Progenitor cell of endocrine pancreas (in vitro differentiated cells): ENCODE measurements around the gene DCLRE1B. TPM values are rescaled to one million over a fixed set of nuclear protein-coding genes. Genes with fewer than 3 reads are reported as not detected.

Experiments
- DNase-seq: peaks from one replicate; pipeline ENCODE4 v3.0.0; 2021; ENCODE audit warnings: low spot score; ENCODE audit not compliant: unreplicated experiment
- H3K27ac Mint-ChIP-seq: 2 replicates; pipeline ENCODE4 v1.8.0; 2021; ENCODE audit warnings: mild to moderate bottlenecking, moderate library complexity, mixed read lengths
- H3K27me3 Mint-ChIP-seq: 2 replicates; pipeline ENCODE4 v1.8.0; 2021; ENCODE audit warnings: mixed read lengths
- H3K36me3 Mint-ChIP-seq: 2 replicates; pipeline ENCODE4 v1.8.0; 2022; ENCODE audit warnings: mixed read lengths; ENCODE audit not compliant: insufficient read depth
- H3K4me1 Mint-ChIP-seq: 2 replicates; pipeline ENCODE4 v1.8.0; 2021; ENCODE audit warnings: low read depth, mixed read lengths
- H3K4me3 Mint-ChIP-seq: 2 replicates; pipeline ENCODE4 v1.8.0; 2021; ENCODE audit warnings: low read depth, mild to moderate bottlenecking, moderate library complexity, mixed read lengths
- H3K9me3 Mint-ChIP-seq: 2 replicates; pipeline ENCODE4 v1.8.0; 2021; ENCODE audit warnings: low read depth, mixed read lengths
- CTCF ChIP-seq: fragments of 200-600 bp; sonication (generic); IDR thresholded peaks from one replicate; pipeline ENCODE4 v1.5.0; 2021; ENCODE audit warnings: antibody characterized with exemption, mild to moderate bottlenecking; ENCODE audit not compliant: unreplicated experiment
- total RNA-seq: library from RNA; stranded (reverse); gene quantifications from 2 replicates; pipeline ENCODE4 v1.2.1, GENCODE V29; 2021

DCLRE1B gene
- total RNA-seq, 1 donor from 2014 or later = 10.2 TPM

- peaks cover 51% of the 10 kb centered on the region for H3K4me1 Mint-ChIP-seq
- DNase-seq = no peak
- H3K9me3 Mint-ChIP-seq = no peaks in the 10 kb centered on the region
- no peak for TF ChIP-seq CTCF
- peak overlapping the region; percentile 86 for H3K4me3 Mint-ChIP-seq
- peaks cover 1% of the 10 kb centered on the region for H3K36me3 Mint-ChIP-seq
- H3K27ac Mint-ChIP-seq = no peak overlapping the region
- H3K27me3 Mint-ChIP-seq = no peaks in the 10 kb centered on the region
Observed at GRCh38 chr1:113931451-113931851, 26.3 kb downstream of the DCLRE1B start.

DNA sequence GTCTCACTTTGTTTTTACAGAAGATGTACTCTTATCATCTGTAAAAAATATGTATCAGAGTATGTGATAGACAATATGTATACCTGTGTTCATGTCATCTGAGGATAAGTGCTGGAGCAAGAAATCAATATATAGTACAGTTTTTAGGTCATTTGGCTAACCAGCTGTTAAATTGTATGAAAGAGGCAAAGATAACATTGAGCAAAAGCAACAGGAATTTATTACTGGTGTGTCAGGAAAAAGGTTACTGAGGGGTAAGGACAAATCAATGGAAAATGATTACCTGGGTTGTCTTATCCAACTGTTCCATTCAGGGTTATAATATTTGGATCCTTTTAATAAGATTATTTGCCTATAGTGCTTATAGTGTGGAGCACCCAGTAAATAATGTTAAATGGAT is 28.9 kb downstream of the DCLRE1B start:
- DNase-seq = no peak

GRCh38 chr1:113934511-113935055 is 29.5 kb downstream of the DCLRE1B start:
- Mint-ChIP-seq H3K36me3 (peaks cover 1% of the 10 kb centered on the region), H3K27ac (no peak overlapping the region), H3K9me3 (no peaks in the 10 kb centered on the region), H3K4me1 (peaks cover 40% of the 10 kb centered on the region), H3K4me3 (no peak overlapping the region), H3K27me3 (no peaks in the 10 kb centered on the region)
- no peak for TF ChIP-seq CTCF
- no peak for DNase-seq

More for the DNA sequence above, 28.9 kb downstream of the DCLRE1B start:
- Mint-ChIP-seq H3K36me3 (peaks cover 1% of the 10 kb centered on the region), H3K9me3 (no peaks in the 10 kb centered on the region), H3K4me1 (peaks cover 40% of the 10 kb centered on the region), H3K27me3 (no peaks in the 10 kb centered on the region), H3K27ac (peak overlapping the region; percentile 50), H3K4me3 (no peak overlapping the region)
- TF ChIP-seq CTCF = no peak

DNA sequence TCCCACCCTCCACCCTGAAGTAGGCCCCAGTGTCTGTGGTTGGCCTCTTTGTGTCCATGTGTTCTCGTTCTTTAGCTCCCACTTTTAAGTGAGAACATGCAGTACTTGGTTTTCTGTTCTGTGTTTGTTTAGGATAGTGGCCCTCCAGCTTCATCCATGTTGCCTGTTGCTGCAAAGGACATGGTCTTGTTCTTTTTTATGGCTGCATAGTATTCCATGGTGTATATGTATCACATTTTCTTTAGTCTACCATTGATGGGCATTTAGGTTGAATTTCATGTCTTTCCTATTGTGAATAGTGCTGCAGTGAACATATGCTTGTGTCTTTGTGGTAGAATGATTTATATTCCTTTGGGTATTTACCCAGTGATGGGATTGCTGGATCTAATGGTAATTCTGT is 30.1 kb downstream of the DCLRE1B start:
- Mint-ChIP-seq H3K27ac (no peak overlapping the region), H3K36me3 (peaks cover 1% of the 10 kb centered on the region), H3K4me1 (peaks cover 40% of the 10 kb centered on the region), H3K9me3 (no peaks in the 10 kb centered on the region), H3K4me3 (no peak overlapping the region), H3K27me3 (no peaks in the 10 kb centered on the region)
- no peak for DNase-seq
- no peak for TF ChIP-seq CTCF

DNA sequence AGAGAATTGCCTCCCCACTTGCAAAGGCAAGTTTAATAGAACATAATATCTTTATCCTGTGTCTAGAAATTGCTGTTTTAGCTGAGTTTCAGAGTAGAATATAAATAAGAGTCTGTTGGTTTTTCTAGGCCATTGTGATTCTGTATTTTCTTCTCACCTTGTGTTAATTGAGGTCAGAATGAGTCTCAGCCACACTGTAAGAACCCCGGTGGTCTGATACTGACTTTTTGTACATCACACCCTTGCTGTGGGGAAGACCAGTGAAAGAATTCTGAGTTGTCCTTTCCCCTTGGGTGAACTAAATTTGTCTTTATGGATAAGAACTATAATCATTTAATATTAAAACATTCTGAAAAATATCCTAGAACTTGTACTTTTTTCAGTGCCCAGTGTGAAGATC is 30.8 kb downstream of the DCLRE1B start:
- Mint-ChIP-seq H3K4me1 (peaks cover 33% of the 10 kb centered on the region), H3K27me3 (no peaks in the 10 kb centered on the region), H3K27ac (no peak overlapping the region), H3K9me3 (no peaks in the 10 kb centered on the region), H3K36me3 (peaks cover 1% of the 10 kb centered on the region), H3K4me3 (no peak overlapping the region)
- no peak for DNase-seq
- TF ChIP-seq CTCF = no peak
